ENCODE data around the gene MRPL50. TPM values are rescaled to one million over a fixed set of nuclear protein-coding genes. Genes with fewer than 3 reads are reported as not detected.

Gene MRPL50
- total RNA-seq, 2 experiments from 2014 or later: 9.2 to 10.2 TPM

DNA sequence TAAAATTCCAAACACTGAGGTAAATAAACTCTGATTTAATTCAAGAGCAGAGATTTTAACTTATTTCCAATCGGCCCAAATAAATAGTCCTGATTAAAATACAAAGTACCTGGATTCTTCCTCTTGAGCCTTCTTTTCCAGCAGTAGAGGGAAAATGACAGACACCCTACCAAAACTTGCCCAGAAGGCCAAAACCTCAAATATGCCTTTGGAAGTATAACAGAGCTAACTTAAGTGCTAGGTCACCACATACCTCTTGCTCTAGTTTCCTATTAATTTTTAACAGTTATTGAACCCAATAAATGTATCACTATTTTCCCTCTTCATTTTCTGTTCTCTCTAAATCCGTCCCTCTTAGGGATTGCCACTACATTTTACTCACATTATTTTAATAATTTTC is 15.1 kb downstream of the MRPL50 start:
- H3K4me1 Mint-ChIP-seq: no peaks in the 10 kb centered on the region
- peaks cover 12% of the 10 kb centered on the region for H3K36me3 Mint-ChIP-seq (ENCODE audit: low read depth)
- no peak overlapping the region for H3K27ac Mint-ChIP-seq
- H3K4me3 Mint-ChIP-seq: no peak overlapping the region
- CTCF ChIA-PET: no interaction called here
- POLR2A ChIA-PET: no interaction called here
- DNase-seq: no peak
- H3K27me3 Mint-ChIP-seq: peaks cover 4% of the 10 kb centered on the region
- peaks cover 9% of the 10 kb centered on the region for H3K9me3 Mint-ChIP-seq

DNA sequence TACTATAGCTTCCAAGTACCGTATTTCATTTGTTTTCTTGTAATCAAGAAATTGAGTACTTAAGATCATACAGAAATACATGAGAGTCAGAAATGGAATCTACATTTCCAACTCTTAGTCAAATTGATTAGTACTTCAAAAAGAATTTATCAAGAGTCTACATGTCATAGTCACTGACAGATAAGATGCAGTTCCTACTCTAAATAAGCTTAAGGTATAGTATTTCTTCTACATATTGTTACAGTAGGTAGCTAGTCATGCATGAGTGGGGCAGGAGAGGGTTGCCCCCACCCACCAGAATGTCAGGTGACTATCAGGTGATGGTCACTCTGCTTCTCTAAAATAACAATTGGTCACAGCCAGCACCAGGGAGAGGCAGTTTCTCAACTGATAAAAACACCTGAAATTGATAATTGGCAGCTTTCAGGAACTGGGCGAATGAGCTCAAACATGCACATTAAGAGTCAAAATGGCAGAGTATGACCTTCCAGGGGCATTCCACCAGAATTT is 16.5 kb downstream of the MRPL50 start:
- Mint-ChIP-seq H3K27me3 (peaks cover 4% of the 10 kb centered on the region), H3K36me3 (ENCODE audit: low read depth) (peaks cover 6% of the 10 kb centered on the region), H3K4me3 (no peak overlapping the region), H3K4me1 (no peaks in the 10 kb centered on the region), H3K27ac (no peak overlapping the region), H3K9me3 (peaks cover 9% of the 10 kb centered on the region)
- POLR2A ChIA-PET: no interaction called here
- no peak for DNase-seq
- CTCF ChIA-PET: interaction anchor here (0.6 kb wide), 1 partner anchor 12 kb away, joined by 4 read pairs; no protein-coding TSS in a partner anchor

DNA sequence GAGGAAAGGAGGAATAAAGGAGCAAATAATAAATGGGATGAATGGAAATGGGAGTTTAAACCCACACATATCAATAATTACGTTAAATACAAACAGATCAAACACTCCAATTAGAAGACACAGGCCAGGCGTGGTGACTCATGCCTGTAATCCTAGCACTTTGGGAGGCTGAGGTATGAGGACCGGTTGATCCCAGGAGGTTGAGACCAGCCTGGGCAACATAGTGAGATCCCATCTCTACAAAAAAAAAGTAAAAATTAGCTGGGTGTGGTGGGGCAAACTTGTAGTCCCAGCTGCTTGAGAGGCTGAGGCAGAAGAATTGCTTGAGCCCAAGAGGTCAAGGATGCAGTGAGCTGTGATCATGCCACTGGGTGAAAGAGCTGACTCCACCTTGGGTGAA is 17.3 kb downstream of the MRPL50 start:
- peaks cover 4% of the 10 kb centered on the region for H3K27me3 Mint-ChIP-seq
- H3K4me1 Mint-ChIP-seq: no peaks in the 10 kb centered on the region
- H3K4me3 Mint-ChIP-seq: no peak overlapping the region
- CTCF ChIA-PET: no interaction called here
- no peak for DNase-seq
- H3K36me3 Mint-ChIP-seq (ENCODE audit: low read depth): peaks cover 6% of the 10 kb centered on the region
- no peak overlapping the region for H3K27ac Mint-ChIP-seq
- POLR2A ChIA-PET: no interaction called here
- H3K9me3 Mint-ChIP-seq: peaks cover 8% of the 10 kb centered on the region

DNA sequence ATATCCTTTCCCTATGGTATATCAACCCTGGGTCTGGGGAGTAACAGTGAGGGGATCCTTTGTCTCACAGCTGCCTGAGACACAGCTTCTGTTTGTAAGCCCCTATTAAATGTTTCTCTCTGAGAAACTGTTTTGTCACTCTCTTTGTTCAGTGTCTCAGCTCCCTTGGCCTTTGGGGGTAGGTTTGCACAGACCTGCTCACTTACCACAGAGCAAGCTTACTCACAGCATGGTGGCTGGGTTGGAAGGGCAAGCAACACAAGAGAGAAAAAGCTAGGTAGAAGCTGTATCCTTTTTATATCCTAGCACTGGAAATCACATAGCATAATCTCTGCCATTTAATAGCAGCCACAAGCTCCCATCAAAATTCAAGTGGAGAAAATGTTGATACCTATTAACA is 18.1 kb downstream of the MRPL50 start:
- ChIA-PET CTCF (no interaction called here), POLR2A (no interaction called here)
- no peak overlapping the region for H3K4me3 Mint-ChIP-seq
- no peaks in the 10 kb centered on the region for H3K4me1 Mint-ChIP-seq
- no peak for DNase-seq
- peaks cover 8% of the 10 kb centered on the region for H3K9me3 Mint-ChIP-seq
- H3K36me3 Mint-ChIP-seq (ENCODE audit: low read depth): peaks cover 6% of the 10 kb centered on the region
- H3K27me3 Mint-ChIP-seq: peaks cover 7% of the 10 kb centered on the region
- H3K27ac Mint-ChIP-seq: no peak overlapping the region

DNA sequence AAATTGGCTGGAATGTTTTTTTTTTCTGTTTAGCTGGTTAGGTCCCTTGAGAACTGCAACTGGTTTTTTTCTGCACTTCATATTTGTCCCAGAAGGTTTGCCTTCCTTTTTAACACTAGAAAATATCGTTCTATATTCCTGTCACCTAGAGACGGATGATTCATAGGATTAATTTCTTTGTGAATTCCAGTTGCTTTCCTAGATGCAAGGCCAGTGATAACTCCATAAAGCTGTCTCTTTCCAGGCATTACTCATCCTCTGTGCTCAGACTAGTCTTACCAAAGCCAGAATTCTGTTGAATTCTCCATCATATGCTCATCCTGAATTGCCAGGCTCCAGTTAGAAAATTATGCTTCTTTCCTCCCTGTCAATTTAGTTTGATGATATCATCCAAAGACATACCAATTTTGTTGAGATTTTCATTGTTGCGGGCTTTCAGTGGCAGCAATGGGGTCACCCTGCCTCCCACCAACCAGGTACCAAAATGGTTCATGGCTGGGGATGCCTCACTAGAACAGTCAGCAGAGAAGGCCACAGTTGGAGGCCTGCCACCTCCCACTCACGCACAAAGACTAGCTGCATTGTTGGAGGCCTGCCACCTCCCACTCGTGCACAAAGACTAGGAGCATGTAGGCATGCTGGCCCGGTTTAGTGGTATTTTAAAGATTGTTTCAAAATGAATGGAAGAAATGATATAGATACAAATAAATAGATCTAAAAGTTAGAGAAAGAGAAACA is 22.1 kb downstream of the MRPL50 start:
- H3K4me3 Mint-ChIP-seq: no peak overlapping the region
- H3K27me3 Mint-ChIP-seq: peaks cover 6% of the 10 kb centered on the region
- peaks cover 2% of the 10 kb centered on the region for H3K9me3 Mint-ChIP-seq
- POLR2A ChIA-PET: no interaction called here
- H3K36me3 Mint-ChIP-seq (ENCODE audit: low read depth): no peaks in the 10 kb centered on the region
- CTCF ChIA-PET: no interaction called here
- H3K27ac Mint-ChIP-seq: no peak overlapping the region
- H3K4me1 Mint-ChIP-seq: no peaks in the 10 kb centered on the region
- no peak for DNase-seq

DNA sequence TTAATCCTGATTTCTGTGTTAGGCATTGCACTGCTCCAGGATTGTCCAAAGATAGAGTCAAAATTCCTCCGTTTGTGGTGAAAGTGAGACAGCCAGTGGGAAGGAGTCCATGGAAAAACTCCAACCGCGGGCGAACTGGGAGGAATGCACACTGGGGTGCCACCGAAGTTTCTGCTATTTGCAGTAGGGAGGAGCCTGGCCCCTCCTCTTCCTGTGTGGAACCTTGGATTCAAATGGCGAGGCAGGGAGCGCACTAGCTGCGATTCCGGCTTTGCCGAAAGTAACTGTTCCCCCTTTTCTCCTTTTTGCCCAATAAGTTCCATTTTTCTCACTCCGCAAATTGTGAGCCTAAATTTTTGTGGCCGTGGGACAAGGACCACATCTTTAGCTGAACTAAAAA is 22.9 kb downstream of the MRPL50 start:
- ChIA-PET POLR2A (no interaction called here), CTCF (no interaction called here)
- Mint-ChIP-seq H3K4me1 (no peaks in the 10 kb centered on the region), H3K27ac (no peak overlapping the region), H3K4me3 (no peak overlapping the region), H3K36me3 (ENCODE audit: low read depth) (no peaks in the 10 kb centered on the region), H3K9me3 (peaks cover 2% of the 10 kb centered on the region), H3K27me3 (peaks cover 6% of the 10 kb centered on the region)
- DNase-seq: no peak

DNA sequence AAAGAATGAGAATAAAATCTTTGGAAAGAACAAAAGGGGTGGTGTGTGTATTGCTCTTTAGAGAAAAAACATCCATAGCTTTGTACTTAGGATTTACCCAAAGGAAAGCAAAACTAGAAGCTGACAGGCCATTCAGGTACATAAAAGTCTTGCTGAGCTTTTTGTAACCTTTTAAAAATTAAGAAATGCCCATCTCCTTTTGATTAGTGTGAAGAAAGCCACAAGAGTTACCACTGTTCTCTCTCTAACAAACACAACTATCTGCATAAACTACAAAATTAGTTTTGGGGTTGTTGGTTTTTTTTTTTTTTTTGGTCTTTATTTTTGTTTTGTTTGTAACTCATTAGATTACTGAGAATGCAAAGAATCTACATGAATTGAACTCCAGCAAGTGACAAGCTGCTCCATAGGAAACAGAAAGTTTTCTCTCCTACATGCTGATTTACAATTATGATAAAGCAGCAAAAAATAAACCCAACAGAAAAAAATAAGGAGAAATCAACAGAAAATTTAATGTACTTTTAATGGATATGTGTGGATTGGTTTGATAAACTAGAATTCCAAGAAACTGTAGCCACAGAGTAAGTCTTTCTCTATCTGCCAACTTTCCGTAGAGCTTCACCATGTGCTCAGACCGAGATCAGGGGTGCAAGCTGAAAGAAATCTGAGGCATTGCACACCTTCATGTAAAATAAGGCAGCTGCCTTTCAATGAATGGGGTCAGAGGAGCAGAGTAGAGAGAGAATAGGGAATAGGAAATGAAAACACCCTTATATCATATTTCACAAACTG is 25.9 kb downstream of the MRPL50 start:
- ChIA-PET CTCF (interaction anchor here (1.0 kb wide), 1 partner anchor 16 kb away, joined by 5 read pairs; no protein-coding TSS in a partner anchor), POLR2A (no interaction called here)
- Mint-ChIP-seq H3K4me3 (no peak overlapping the region), H3K9me3 (no peaks in the 10 kb centered on the region), H3K4me1 (no peaks in the 10 kb centered on the region), H3K27ac (no peak overlapping the region), H3K27me3 (peaks cover 4% of the 10 kb centered on the region), H3K36me3 (ENCODE audit: low read depth) (no peaks in the 10 kb centered on the region)
- DNase-seq: no peak

- no peaks in the 10 kb centered on the region for H3K4me1 Mint-ChIP-seq
- no peak for DNase-seq
- H3K4me3 Mint-ChIP-seq: no peak overlapping the region
- no peaks in the 10 kb centered on the region for H3K36me3 Mint-ChIP-seq (ENCODE audit: low read depth)
- H3K27me3 Mint-ChIP-seq: peaks cover 4% of the 10 kb centered on the region
- ChIA-PET POLR2A (no interaction called here), CTCF (no interaction called here)
- H3K9me3 Mint-ChIP-seq: no peaks in the 10 kb centered on the region
- no peak overlapping the region for H3K27ac Mint-ChIP-seq
These were observed 26.6 kb downstream of the MRPL50 start for GRCh38 chr9:101371813-101372212.

GRCh38 chr9:101369884-101370531 is 28.4 kb downstream of the MRPL50 start:
- no peak overlapping the region for H3K27ac Mint-ChIP-seq
- CTCF ChIA-PET: interaction anchor here (0.6 kb wide), 1 partner anchor 963 kb away, joined by 3 read pairs; no protein-coding TSS in a partner anchor
- POLR2A ChIA-PET: no interaction called here
- H3K4me3 Mint-ChIP-seq: no peak overlapping the region
- no peaks in the 10 kb centered on the region for H3K36me3 Mint-ChIP-seq (ENCODE audit: low read depth)
- no peaks in the 10 kb centered on the region for H3K27me3 Mint-ChIP-seq
- no peak for DNase-seq
- no peaks in the 10 kb centered on the region for H3K4me1 Mint-ChIP-seq
- no peaks in the 10 kb centered on the region for H3K9me3 Mint-ChIP-seq

DNA sequence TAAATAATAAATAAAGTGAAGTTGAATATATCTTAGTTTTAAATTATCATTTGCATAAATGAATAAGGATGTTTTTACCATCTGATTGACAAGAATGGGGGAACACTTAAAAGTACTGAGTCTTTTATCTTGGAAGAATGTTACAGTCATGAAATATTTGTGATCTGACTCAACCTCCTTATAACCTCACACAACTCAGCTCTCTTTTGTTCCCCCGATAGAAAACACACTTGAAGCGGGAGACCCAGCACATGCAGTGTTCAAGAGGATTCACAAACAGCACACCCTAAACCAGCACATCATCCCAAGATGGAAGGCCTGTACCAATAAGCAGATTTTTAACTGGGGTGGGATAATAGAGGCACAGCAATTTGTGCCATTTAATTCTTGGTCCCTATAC is 29.1 kb downstream of the MRPL50 start:
- no peaks in the 10 kb centered on the region for H3K27me3 Mint-ChIP-seq
- CTCF ChIA-PET: no interaction called here
- no peaks in the 10 kb centered on the region for H3K4me1 Mint-ChIP-seq
- H3K27ac Mint-ChIP-seq: no peak overlapping the region
- no peaks in the 10 kb centered on the region for H3K9me3 Mint-ChIP-seq
- no peak for DNase-seq
- no peaks in the 10 kb centered on the region for H3K36me3 Mint-ChIP-seq (ENCODE audit: low read depth)
- no peak overlapping the region for H3K4me3 Mint-ChIP-seq
- POLR2A ChIA-PET: no interaction called here

DNA sequence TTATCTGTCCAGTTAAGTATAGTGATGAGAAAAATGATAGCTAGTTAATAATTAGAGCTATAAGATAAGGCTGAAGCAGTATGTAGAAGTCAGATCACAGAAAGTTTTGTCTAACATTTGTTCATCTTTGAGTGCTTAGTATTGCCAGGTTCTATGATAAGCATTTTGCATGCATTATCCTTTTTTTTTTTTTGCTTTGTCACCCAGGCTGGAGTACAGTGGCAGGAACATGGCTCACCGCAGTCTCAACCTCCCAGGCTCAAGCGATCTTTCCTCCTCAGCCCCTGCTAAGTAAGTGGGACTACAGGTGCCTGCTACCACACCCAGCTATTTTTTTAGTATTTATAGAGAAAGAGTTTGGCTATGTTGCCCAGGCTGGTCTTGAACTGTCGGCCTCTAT is 31.1 kb downstream of the MRPL50 start:
- Mint-ChIP-seq H3K4me1 (no peaks in the 10 kb centered on the region), H3K4me3 (no peak overlapping the region), H3K27ac (no peak overlapping the region), H3K9me3 (no peaks in the 10 kb centered on the region), H3K27me3 (no peaks in the 10 kb centered on the region), H3K36me3 (ENCODE audit: low read depth) (no peaks in the 10 kb centered on the region)
- DNase-seq: no peak
- ChIA-PET CTCF (no interaction called here), POLR2A (no interaction called here)

DNA sequence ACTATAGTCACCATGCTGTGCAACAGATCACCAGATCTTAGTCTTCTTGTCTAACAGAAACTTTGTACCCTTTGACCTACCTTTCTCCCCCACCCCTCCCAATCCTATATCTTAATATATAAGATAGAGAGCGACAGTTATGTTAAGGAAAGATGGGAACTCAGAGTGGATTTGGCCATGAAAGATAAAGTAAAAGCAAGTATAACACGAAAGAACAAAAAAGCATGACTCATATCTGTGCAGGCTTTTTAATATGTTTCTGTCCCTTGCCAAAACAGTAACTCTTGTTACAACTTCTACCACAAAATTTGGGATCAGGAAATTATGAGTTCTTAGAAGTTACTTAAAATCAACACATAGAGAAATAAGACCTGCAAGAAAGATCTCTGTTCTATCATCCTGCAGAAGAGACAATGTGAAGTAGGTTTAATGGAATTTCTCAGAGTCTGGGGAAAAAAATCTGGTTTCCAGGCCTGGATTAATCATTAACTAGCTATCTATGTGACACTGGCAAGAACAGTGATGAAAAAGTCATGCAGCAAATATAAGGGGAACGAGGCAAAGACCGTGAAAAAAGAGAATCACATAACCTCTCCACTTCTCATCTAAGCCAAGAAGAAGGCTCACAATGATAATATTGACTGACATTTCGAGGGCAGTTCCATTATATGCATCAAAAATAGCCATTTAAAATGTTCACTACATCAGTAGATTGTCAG is 32.2 kb downstream of the MRPL50 start:
- Mint-ChIP-seq H3K4me3 (no peak overlapping the region), H3K4me1 (no peaks in the 10 kb centered on the region), H3K36me3 (ENCODE audit: low read depth) (no peaks in the 10 kb centered on the region), H3K27me3 (no peaks in the 10 kb centered on the region), H3K27ac (no peak overlapping the region), H3K9me3 (no peaks in the 10 kb centered on the region)
- ChIA-PET POLR2A (no interaction called here), CTCF (no interaction called here)
- no peak for DNase-seq

DNA sequence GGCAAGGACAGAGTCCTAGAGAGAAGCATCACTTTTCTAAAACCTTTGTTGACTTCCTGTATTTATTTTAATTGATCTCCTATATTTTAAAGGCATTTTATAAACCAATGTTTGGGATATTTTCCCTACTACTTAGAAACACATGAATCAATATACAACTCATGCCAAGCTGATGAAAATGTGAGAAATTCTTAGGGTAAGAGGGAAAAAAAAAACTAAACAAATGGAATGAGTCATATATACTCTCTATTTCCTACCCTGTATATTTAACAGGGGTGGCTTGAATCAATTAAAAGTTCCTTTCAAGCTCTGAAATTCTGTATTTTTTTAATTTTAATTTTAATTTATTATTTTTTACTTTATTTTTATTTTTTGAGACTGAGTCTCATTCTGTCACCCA is 33.2 kb downstream of the MRPL50 start:
- Mint-ChIP-seq H3K36me3 (ENCODE audit: low read depth) (no peaks in the 10 kb centered on the region), H3K4me1 (no peaks in the 10 kb centered on the region), H3K27me3 (no peaks in the 10 kb centered on the region), H3K9me3 (no peaks in the 10 kb centered on the region), H3K27ac (no peak overlapping the region), H3K4me3 (no peak overlapping the region)
- ChIA-PET POLR2A (no interaction called here), CTCF (no interaction called here)
- DNase-seq: no peak
